GM18499 (cell line): Measurements from ENCODE around the gene SNAP47.
"Not testable (repeated sequence)": the region's sequence is repeated elsewhere in the genome, so short reads cannot be mapped to it uniquely, and the experiment has no call there.

ENCODE experiments used
- ATAC-seq: cut with Tn5 transposase; IDR thresholded peaks from one replicate; pipeline ENCODE4 v1.9.1; 2021; ENCODE audit warnings: moderate number of reproducible peaks; ENCODE audit not compliant: insufficient read depth, unreplicated experiment

The SNAP47 gene

GRCh38 chr1:227734856-227735538 is at the start of gene SNAP47, which contains the start of gene JMJD4:
TSS of gene SNAP47 (plus strand) at chr1:227735435. CDS start at chr1:227747737, 12,302 bp downstream.
TSS of gene JMJD4 (minus strand) at chr1:227735302. CDS start at chr1:227735273, 29 bp downstream.
- ATAC-seq: peak; percentile 83

- ATAC-seq: no peak
Measured at GRCh38 chr1:227685807-227686206, 49.4 kb upstream of the SNAP47 start.

GRCh38 chr1:227697321-227697864 is 37.8 kb upstream of the SNAP47 start:
- no peak for ATAC-seq

GRCh38 chr1:227701631-227702030 is 33.6 kb upstream of the SNAP47 start:
- ATAC-seq: not testable (repeated sequence)

- no peak for ATAC-seq
Measured at GRCh38 chr1:227707846-227708245, 27.4 kb upstream of the SNAP47 start.

GRCh38 chr1:227709451-227709850 is 25.8 kb upstream of the SNAP47 start:
- no peak for ATAC-seq

GRCh38 chr1:227710474-227710873 is 24.8 kb upstream of the SNAP47 start:
- ATAC-seq: not testable (repeated sequence)

- ATAC-seq: peak; percentile 83
Measured at GRCh38 chr1:227712648-227713047, 22.6 kb upstream of the SNAP47 start.

GRCh38 chr1:227718932-227719331 is 16.3 kb upstream of the SNAP47 start:
- no peak for ATAC-seq

GRCh38 chr1:227723474-227723873 is 11.8 kb upstream of the SNAP47 start:
- ATAC-seq: no peak

GRCh38 chr1:227725046-227725445 is 10.2 kb upstream of the SNAP47 start:
- ATAC-seq: no peak

- no peak for ATAC-seq
Measured at GRCh38 chr1:227726318-227726717, 8.9 kb upstream of the SNAP47 start.

GRCh38 chr1:227726924-227727599 is 8.2 kb upstream of the SNAP47 start:
- ATAC-seq: no peak

GRCh38 chr1:227728059-227728891 is 7.0 kb upstream of the SNAP47 start:
- no peak for ATAC-seq

GRCh38 chr1:227728892-227729143 is 6.4 kb upstream of the SNAP47 start:
- no peak for ATAC-seq

- ATAC-seq: no peak
Measured at GRCh38 chr1:227729144-227729880, 5.9 kb upstream of the SNAP47 start.

GRCh38 chr1:227729881-227730629 is 5.2 kb upstream of the SNAP47 start:
- ATAC-seq: peak; percentile 22

- ATAC-seq: no peak
Measured at GRCh38 chr1:227730630-227731151, 4.5 kb upstream of the SNAP47 start.

GRCh38 chr1:227731241-227731677 is 4.0 kb upstream of the SNAP47 start:
- ATAC-seq: no peak
